ENCODE data around the gene RASD1.

Gene RASD1

GRCh38 chr17:17509601-17510425, 13.6 kb upstream of the RASD1 start:
- DNase-seq: no peak

- no peak for DNase-seq
Measured at GRCh38 chr17:17508646-17509591, 12.7 kb upstream of the RASD1 start.

DNA sequence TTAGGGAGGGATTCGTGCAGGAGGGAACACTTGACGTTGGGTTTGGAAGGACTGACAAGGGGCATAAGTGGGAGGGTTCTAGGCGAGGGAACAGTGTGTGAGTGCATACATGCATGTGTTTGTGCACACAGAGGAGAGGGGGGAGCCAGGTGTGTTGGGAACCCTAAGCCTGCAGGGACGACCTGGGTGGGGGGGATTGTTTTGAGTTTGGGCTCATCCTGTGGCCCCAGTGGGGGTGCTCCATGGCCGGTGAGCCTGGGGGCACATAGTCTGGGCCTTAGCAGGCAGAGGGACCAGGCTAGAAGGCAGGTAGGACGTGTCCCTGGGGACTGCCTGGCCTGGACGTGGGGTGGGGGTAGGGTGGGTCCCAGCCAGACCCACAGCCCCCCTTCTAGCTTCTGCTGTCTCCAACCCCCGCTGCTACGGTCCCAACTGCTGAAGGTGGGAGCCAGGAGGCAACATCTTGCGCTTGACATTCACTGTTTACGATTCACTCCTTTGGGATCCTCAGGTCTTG, 11.9 kb upstream of the RASD1 start:
- no peak for DNase-seq

- no peak for DNase-seq
Measured at GRCh38 chr17:17507465-17508011, 11.3 kb upstream of the RASD1 start.

- no peak for DNase-seq
Measured at GRCh38 chr17:17506893-17507464, 10.8 kb upstream of the RASD1 start.

DNA sequence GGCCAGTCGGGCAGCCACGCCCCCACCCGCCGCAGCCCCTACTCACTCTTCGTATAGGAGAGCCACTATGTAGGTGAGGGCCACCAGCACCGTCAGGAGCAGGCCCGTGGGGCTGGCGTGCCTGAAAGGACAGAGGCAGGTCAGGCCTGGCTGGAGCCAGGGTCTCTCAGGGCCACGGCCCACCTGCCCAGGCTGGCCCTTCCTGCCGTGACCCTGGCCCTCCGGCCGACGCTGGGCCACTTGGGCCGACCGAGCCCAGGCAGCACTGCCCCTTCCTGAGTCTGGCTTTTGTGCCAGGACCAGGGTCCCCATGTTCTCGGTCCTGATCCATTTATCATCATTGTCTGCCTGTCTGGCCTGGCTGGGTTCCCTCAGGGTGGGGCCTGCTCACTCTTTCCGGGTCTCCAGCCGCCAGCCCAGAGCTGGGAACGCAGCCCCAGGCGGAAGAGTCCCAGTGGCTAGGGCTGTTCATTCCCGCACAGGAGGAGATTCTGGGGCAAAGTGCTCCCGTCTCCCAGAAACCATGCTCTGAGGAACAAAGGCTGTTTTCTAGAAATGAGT, 10.1 kb upstream of the RASD1 start:
- DNase-seq: no peak

GRCh38 chr17:17505610-17506171, 9.5 kb upstream of the RASD1 start:
- DNase-seq: no peak

GRCh38 chr17:17505151-17505550, 9.0 kb upstream of the RASD1 start:
- DNase-seq: no peak

- no peak for DNase-seq
Measured at GRCh38 chr17:17504341-17505140, 8.3 kb upstream of the RASD1 start.

GRCh38 chr17:17503566-17504130, 7.5 kb upstream of the RASD1 start:
- no peak for DNase-seq

DNA sequence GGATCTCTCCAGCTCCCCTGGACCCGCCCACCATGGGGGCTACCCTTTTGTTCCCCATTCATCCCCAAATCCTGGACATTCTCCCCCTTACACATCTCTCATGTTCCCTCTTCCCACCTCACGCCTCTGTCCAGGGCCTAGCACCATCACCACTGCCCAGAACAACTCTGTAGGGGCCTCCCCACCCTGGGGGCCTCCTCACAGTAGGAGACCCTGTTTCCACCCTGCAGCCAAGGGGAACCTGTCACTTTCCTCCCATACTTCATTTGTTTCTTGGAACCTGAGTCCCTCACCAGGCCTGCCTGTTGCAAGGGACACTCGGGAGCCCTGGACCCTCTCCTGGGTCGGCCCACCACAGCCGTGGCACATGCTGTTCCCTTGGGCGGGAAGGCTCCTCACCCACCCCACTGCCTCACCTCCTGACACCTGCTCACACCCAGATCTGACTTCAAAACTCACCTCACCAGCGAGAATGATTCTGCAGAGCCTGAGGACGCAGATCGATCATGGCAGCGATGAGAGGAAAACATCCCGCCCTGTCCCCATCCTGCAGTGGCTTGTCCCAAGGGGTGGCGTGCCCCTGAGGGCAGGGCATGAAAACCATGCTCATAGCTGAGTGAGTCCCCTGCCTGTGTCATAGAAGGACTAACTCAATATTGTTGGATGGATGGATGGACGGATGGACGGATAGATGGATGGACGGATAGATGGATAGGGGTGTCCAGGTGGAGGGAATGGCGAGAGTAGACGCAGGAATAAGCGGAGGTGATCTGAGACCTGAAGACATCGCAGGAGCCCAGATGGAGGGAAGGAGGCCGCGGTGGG, 6.8 kb upstream of the RASD1 start:
- DNase-seq: no peak

GRCh38 chr17:17500999-17501605, 4.9 kb upstream of the RASD1 start:
- DNase-seq: no peak

DNA sequence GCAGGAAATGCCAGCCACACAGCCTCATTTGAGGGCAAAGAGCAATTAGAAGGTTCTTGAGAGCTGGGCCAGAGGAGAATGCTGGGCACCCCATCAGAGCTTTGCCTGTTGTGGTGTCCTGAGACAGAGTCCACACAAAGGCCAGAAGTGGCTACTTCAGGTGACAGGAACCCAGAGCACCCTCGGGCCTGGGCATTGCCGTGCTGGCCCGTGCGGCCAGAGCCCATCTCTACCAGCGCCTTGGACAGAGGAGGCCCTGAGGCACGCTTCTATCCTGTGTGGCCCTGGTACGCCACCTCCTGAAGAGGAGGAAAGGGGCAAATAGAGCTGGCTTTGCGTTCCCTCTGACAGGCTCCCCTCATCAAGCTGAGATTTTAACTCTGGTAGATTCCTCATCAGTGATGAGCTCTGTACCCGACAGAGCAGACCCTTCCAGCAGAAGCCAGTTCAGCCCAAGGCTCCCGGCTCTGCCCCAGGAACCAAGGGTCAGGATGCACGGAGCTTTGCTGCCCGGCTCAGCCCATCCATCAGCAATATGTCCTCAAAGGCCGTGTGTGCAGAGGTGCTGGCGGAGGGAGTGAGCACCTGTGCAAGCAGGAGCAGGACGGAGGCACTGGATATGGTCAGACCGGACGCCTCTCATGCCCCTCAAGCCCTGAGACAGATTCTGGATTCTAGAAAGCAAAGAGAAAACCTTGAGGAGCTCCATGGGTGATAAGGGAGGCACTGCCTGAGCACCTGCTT, 3.4 kb upstream of the RASD1 start:
- DNase-seq: no peak

GRCh38 chr17:17498606-17499301, 2.6 kb upstream of the RASD1 start:
- DNase-seq: no peak

DNA sequence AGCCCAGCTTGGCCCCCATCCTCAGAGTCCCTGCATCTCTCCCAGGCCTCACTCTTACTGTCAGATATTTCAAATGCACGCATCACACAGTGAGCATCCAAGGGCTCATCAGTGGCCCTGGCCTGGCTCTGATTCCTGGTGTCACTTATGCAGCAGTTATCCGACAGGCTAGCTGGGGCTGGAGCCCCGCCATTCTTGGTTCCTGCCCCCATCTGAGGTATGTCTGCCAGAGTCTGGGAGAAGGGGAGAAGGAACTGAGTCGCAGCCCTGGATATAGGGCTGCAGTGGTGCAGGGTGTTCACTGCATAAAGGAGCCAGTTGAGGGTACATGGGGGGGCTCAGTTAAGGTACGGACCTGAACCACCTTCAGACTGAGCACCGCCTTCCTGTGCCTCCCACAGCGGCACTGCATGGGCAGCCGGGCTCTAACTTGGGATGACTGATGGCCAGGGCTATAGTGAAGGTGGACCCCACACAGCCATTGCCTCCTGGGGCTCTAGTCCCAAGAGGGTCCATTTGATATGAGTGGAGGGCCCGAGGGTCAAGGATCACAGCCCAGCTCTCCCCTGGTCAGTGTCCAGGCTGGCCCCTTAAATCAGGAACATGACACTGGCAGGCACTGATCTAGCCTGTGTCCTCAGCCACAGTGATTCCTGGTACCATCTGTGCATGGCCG, 1.8 kb upstream of the RASD1 start:
- no peak for DNase-seq

- DNase-seq: no peak
Measured at GRCh38 chr17:17497065-17497844, 1.1 kb upstream of the RASD1 start.

Data from NCI-H187 (cell line).